Measurements from ENCODE around the gene ESRRB.

ESRRB gene

DNA sequence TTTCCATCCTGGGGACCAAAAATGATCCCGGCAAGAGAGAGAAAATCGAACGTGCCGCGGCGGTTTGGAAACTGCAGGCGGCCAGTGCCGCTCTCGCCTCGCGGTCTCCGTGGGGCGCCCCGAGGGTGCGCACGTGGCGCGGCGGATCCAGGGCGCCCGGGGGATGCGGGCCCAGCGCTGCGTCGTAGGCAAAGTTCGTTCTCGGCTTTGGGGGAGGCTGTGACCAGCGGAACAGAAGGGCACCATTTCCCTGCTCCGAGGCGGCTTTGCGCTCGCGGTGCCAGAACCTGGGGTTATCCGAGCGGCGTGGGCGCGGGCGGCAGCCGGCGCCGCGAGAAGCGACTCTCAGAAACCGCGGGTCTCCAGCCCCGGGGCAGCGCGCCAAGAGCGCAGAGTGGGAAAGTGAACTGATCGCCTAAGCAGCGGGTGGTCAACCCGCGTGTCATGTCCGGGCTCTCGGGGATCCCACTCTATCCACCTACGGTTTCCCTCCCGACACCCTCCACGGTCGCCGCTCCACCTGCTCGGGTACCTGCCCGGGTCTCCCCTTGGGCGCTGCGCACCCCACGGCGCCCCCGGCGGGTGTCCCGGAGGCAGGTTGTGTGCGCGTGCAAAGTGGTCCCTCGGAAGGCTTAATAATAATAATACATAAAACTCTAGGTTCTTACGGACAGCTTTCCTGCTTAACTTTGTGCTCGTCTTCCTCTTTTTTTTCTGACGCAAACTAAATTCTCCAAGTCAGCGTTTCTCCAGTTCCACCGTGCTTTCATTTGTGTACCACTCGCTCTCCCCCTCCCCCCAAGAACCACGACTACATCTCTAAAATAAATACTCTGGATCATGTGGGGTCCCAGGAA is 1.2 kb downstream of the ESRRB start:
- Histone ChIP-seq H3K27ac (no peak overlapping the region), H3K27me3 (peaks cover 100% of the 10 kb centered on the region), H3K9me3 (no peaks in the 10 kb centered on the region), H3K4me3 (ENCODE audit: low read depth in 1 of 2, low read length in 1 of 2) (no peak overlapping the region), H3K4me1 (ENCODE audit: control insufficient read depth in 1 of 2, insufficient read depth in 1 of 2, low read depth in 1 of 2, low read length in 1 of 2) (no peaks in the 10 kb centered on the region), H3K36me3 (no peaks in the 10 kb centered on the region)
- TF ChIP-seq, protein P1, sequence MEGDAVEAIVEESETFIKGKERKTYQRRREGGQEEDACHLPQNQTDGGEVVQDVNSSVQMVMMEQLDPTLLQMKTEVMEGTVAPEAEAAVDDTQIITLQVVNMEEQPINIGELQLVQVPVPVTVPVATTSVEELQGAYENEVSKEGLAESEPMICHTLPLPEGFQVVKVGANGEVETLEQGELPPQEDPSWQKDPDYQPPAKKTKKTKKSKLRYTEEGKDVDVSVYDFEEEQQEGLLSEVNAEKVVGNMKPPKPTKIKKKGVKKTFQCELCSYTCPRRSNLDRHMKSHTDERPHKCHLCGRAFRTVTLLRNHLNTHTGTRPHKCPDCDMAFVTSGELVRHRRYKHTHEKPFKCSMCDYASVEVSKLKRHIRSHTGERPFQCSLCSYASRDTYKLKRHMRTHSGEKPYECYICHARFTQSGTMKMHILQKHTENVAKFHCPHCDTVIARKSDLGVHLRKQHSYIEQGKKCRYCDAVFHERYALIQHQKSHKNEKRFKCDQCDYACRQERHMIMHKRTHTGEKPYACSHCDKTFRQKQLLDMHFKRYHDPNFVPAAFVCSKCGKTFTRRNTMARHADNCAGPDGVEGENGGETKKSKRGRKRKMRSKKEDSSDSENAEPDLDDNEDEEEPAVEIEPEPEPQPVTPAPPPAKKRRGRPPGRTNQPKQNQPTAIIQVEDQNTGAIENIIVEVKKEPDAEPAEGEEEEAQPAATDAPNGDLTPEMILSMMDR (IDR thresholded peaks at IDR 0.05) = no peak

DNA sequence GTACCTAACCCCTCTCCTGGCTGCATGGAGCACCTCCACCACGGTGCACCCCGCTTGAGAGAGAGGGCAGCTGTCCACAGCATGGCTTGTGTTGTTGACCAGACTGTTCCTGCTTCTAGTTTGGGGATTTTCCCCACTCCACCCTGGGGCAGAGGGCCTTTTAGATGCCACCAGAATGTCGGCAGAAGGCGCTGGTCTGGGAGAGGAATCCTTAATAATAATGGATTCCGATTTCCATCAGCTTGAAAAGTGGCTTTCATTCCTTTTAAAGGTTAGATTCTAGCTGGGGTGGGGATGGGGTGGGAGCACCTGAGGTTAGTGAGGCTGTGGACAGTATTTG is 1.8 kb downstream of the ESRRB start:
- no peaks in the 10 kb centered on the region for H3K4me1 ChIP-seq (ENCODE audit: control insufficient read depth in 1 of 2, insufficient read depth in 1 of 2, low read depth in 1 of 2, low read length in 1 of 2)
- H3K36me3 ChIP-seq = no peaks in the 10 kb centered on the region
- no peak overlapping the region for H3K27ac ChIP-seq
- peaks cover 100% of the 10 kb centered on the region for H3K27me3 ChIP-seq
- no peak overlapping the region for H3K4me3 ChIP-seq (ENCODE audit: low read depth in 1 of 2, low read length in 1 of 2)
- H3K9me3 ChIP-seq = no peaks in the 10 kb centered on the region
- TF ChIP-seq, protein P1 (IDR thresholded peaks at IDR 0.05) = no peak

DNA sequence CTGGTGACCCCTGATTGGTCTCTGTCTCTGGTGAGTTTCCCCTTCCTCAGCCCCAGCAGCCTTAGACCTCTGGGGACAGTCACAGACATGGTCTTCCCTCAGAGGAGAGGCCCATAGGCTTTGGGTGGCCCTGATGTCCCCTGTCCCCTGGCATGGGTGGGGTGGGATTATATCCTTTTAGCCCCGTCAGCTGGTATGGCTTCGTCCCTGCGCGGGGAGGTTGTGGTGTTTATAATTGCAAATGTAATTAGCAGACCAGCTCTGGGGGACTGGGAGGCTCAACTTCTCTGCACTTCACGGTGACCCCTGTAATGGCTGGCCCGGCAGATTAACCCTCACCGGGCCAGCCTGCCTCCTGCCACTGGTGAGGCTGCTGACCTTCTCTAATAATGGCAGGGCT is 5.1 kb downstream of the ESRRB start:
- TF ChIP-seq, protein P1 (IDR thresholded peaks at IDR 0.05) = no peak
- H3K4me3 ChIP-seq (ENCODE audit: low read depth in 1 of 2, low read length in 1 of 2) = no peak overlapping the region
- no peaks in the 10 kb centered on the region for H3K9me3 ChIP-seq
- no peak overlapping the region for H3K27ac ChIP-seq
- H3K4me1 ChIP-seq (ENCODE audit: control insufficient read depth in 1 of 2, insufficient read depth in 1 of 2, low read depth in 1 of 2, low read length in 1 of 2) = no peaks in the 10 kb centered on the region
- no peaks in the 10 kb centered on the region for H3K36me3 ChIP-seq
- H3K27me3 ChIP-seq = peaks cover 100% of the 10 kb centered on the region

DNA sequence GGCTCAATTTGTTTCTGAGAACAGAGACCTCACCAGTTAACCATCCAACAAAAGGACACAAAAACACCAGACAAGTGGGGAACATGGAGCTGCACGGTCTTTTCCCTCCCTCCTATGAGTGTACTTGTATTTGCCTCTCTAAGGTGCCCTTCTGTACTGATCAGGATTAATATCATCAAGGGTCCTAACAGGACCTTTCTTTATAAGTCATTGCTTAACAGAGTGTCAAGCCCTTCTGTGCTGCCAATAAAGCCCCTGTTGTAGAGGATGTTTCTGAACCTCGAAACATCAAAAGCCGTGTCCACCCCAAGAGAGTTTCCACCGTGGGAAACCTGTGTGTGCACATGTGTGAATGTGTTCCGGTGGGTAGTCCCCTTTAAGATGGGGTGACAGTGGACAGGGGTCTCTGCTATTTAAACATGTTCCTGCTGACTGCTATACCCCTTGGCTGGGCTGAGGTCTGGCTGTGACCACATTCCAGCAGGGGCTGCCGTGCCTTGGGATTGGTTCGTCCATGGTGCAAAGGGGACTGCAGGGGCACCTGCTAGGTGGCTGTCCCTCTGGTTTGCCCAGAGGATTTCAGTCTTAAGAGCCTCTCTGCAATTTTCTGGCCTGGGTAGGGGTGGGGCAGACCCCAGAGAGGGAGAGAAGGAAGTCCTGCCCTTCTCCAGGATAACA is 6.0 kb downstream of the ESRRB start:
- H3K27ac ChIP-seq = no peak overlapping the region
- no peaks in the 10 kb centered on the region for H3K36me3 ChIP-seq
- no peak overlapping the region for H3K4me3 ChIP-seq (ENCODE audit: low read depth in 1 of 2, low read length in 1 of 2)
- H3K27me3 ChIP-seq = peaks cover 100% of the 10 kb centered on the region
- TF ChIP-seq, protein P1 (IDR thresholded peaks at IDR 0.05) = no peak
- no peaks in the 10 kb centered on the region for H3K9me3 ChIP-seq
- no peaks in the 10 kb centered on the region for H3K4me1 ChIP-seq (ENCODE audit: control insufficient read depth in 1 of 2, insufficient read depth in 1 of 2, low read depth in 1 of 2, low read length in 1 of 2)

DNA sequence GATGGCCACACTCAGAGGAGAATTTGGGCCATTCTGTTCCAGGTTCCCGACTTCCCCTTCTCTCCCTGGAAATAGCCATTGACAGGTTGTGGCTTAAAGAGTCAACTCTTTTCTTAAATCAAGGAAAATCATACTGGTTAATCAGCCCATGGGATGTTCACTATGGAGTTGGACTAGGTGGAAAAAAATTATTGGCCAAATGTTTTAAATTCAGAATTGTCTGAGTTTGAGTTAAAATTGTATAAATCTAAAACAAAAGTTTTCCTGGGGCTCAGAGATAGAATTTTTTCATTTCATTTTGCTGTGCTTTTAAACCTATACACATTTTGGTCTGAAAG is 6.5 kb downstream of the ESRRB start:
- TF ChIP-seq, protein P1 (IDR thresholded peaks at IDR 0.05) = no peak
- Histone ChIP-seq H3K27ac (no peak overlapping the region), H3K36me3 (no peaks in the 10 kb centered on the region), H3K4me1 (ENCODE audit: control insufficient read depth in 1 of 2, insufficient read depth in 1 of 2, low read depth in 1 of 2, low read length in 1 of 2) (no peaks in the 10 kb centered on the region), H3K27me3 (peaks cover 100% of the 10 kb centered on the region), H3K9me3 (no peaks in the 10 kb centered on the region), H3K4me3 (ENCODE audit: low read depth in 1 of 2, low read length in 1 of 2) (no peak overlapping the region)
